PFSK-1 (cell line): ENCODE results near the gene SNX18.

Experiments
- FOXP2 ChIP-seq: optimal IDR thresholded peaks from 2 replicates; pipeline ENCODE3; 2011; ENCODE audit warnings: borderline replicate concordance, control low read depth, inconsistent platforms; ENCODE audit not compliant: insufficient read depth; ENCODE audit errors: extremely low read length, extremely low read depth
- POLR2AphosphoS5 ChIP-seq: IDR thresholded peaks from 2 replicates; pipeline ENCODE4 v1.6.1; 2012; ENCODE audit warnings: low read depth, mild to moderate bottlenecking, control low read depth, low read length, moderate library complexity
- SIN3A ChIP-seq: IDR thresholded peaks from 2 replicates; pipeline ENCODE4 v1.6.1; 2012; ENCODE audit warnings: mild to moderate bottlenecking, low read length, moderate library complexity, borderline replicate concordance; ENCODE audit not compliant: insufficient read depth
- TAF1 ChIP-seq: IDR thresholded peaks from 2 replicates; pipeline ENCODE4 v1.6.1; 2012; ENCODE audit warnings: low read length, control low read depth, borderline replicate concordance; ENCODE audit not compliant: insufficient read depth
- TF ChIP-seq, protein P1 (sequence below), 2 experiments: IDR thresholded peaks; 2 replicates each; pipeline versions ENCODE4 v1.6.1 to v1.8.0; 2011 to 2012; ENCODE audit warnings: low read depth in 2 of 2, low read length in 2 of 2, control low read depth in 1 of 2, inconsistent platforms in 1 of 2, mild to moderate bottlenecking in 1 of 2, moderate library complexity in 1 of 2; ENCODE audit not compliant: insufficient read depth in 1 of 2

SNX18 gene

GRCh38 chr5:54519509-54519876 is 1.9 kb downstream of the SNX18 start:
- TF ChIP-seq TAF1 (no peak), FOXP2 (no peak), POLR2AphosphoS5 (no peak), SIN3A (no peak)
- TF ChIP-seq, protein P1, sequence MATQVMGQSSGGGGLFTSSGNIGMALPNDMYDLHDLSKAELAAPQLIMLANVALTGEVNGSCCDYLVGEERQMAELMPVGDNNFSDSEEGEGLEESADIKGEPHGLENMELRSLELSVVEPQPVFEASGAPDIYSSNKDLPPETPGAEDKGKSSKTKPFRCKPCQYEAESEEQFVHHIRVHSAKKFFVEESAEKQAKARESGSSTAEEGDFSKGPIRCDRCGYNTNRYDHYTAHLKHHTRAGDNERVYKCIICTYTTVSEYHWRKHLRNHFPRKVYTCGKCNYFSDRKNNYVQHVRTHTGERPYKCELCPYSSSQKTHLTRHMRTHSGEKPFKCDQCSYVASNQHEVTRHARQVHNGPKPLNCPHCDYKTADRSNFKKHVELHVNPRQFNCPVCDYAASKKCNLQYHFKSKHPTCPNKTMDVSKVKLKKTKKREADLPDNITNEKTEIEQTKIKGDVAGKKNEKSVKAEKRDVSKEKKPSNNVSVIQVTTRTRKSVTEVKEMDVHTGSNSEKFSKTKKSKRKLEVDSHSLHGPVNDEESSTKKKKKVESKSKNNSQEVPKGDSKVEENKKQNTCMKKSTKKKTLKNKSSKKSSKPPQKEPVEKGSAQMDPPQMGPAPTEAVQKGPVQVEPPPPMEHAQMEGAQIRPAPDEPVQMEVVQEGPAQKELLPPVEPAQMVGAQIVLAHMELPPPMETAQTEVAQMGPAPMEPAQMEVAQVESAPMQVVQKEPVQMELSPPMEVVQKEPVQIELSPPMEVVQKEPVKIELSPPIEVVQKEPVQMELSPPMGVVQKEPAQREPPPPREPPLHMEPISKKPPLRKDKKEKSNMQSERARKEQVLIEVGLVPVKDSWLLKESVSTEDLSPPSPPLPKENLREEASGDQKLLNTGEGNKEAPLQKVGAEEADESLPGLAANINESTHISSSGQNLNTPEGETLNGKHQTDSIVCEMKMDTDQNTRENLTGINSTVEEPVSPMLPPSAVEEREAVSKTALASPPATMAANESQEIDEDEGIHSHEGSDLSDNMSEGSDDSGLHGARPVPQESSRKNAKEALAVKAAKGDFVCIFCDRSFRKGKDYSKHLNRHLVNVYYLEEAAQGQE (IDR thresholded peaks at IDR 0.05; ENCODE audit: insufficient read depth in 1 of 2, low read depth in 2 of 2, low read length in 2 of 2): no peak

DNA sequence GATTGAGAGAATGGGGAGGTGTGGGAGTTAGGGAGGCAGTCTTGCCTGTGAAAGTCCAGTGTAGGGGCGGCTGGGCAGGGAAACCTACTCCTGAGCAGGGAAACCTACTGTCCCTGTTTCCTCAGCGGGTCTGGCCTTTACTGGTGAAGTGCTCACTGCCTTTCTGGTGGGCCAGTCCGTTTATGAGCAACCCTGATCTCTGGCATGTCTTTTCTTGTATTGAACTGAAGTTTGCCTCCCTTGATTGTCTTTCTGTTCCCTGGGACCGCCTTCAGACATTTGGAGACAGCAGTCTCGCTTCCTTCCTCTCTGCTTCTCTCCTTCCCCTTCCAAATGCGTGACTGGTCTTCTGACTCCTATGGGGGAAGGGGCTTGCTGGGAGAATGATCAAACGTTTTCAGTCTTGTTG is 2.9 kb downstream of the SNX18 start:
- TF ChIP-seq, protein P1 (IDR thresholded peaks at IDR 0.05; ENCODE audit: insufficient read depth in 1 of 2, low read depth in 2 of 2, low read length in 2 of 2): no peak
- TF ChIP-seq POLR2AphosphoS5 (no peak), TAF1 (no peak), SIN3A (no peak; the same call in 1 of the 2 replicates), FOXP2 (no peak)

DNA sequence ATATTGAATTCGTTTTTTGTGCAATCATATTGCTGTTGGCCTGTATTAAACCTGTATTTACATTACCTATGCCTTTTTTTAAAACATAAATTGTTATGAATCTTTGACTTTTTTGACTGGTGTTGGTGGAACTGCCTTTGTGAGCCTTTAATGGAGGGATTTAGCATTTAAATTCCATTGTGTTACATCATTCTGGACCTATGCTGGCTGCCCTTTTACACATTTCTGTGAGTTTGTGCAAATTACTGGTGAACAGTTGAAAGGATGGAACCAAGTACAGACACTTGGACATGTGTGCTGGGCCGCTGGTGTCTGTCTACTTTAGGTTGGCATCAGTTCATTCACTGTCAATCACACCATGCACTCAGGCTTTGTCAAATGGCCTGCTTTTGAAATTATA is 3.4 kb downstream of the SNX18 start:
- no peak for TF ChIP-seq FOXP2
- no peak for TF ChIP-seq POLR2AphosphoS5
- no peak for TF ChIP-seq SIN3A
- TF ChIP-seq, protein P1 (IDR thresholded peaks at IDR 0.05; ENCODE audit: insufficient read depth in 1 of 2, low read depth in 2 of 2, low read length in 2 of 2): no peak
- no peak for TF ChIP-seq TAF1

GRCh38 chr5:54521856-54522479 is 4.4 kb downstream of the SNX18 start:
- no peak for TF ChIP-seq TAF1
- TF ChIP-seq, protein P1 (IDR thresholded peaks at IDR 0.05; ENCODE audit: insufficient read depth in 1 of 2, low read depth in 2 of 2, low read length in 2 of 2): no peak
- TF ChIP-seq FOXP2: no peak
- TF ChIP-seq SIN3A: no peak
